Measurements from ENCODE around the gene RHOU. TPM values are rescaled to one million over a fixed set of nuclear protein-coding genes. Genes with fewer than 3 reads are reported as not detected.

RHOU gene
- total and polyA plus RNA-seq, 2 of the 13 experiments (the other 11 are each of a cell fraction or from before 2014, with no cell fraction given): 11.9 to 18.5 TPM

DNA sequence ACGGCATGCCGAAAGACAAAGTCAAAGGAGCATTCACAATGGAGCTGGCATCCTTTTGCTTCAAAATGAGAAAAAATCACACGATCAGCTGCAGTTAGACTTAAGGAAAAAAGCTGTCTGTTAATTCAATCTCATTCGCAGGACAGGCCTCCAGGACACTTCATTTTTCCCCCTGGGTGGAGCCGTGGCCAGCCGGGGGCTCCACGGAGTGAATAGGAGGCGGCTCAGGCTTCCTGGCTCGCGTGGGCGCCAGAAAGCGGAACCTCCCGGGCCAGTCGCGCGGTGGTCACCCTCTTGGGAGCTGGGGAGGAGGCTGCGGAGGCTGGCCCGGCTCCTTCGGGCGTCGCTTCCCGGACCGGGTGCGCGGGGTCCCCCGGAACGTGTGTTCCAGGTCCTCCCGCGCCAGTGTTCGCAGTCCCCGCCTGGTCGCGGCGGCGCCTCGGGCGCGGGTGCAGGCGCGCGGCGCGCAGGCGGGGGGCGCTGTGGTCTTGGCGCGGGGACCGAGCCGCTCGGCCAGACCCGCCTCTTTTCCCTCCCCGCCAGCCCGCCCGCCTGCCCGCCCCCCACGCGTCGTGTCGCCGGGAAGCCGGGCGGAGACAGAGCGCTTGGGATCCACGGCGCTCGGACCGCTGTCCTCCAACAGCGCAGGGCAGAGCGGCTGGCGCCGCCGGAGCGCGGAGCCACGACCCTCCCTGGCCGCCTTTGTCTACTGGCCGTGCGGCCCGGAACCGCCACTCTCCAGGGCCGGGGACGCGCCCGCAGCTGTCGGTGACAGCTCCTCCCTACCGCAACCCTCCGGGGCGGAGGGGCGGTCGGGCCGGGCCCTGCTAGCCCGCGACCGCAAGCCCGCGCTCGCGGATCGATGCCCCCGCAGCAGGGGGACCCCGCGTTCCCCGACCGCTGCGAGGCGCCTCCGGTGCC is at the start of gene RHOU (continued):
- TF ChIP-seq, protein P1, sequence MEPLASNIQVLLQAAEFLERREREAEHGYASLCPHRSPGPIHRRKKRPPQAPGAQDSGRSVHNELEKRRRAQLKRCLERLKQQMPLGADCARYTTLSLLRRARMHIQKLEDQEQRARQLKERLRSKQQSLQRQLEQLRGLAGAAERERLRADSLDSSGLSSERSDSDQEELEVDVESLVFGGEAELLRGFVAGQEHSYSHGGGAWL (CRISPR knock-in tag; IDR thresholded peaks at IDR 0.05): peak; percentile 55; the same call in 1 of the 2 replicates
- no peak for TF ChIP-seq ZFAT (CRISPR knock-in tag; conservative IDR thresholded peaks at IDR 0.05)
- peak; percentile 24; the same call in 1 of the 2 replicates for TF ChIP-seq MEF2D (CRISPR knock-in tag; IDR thresholded peaks at IDR 0.05)
- peak; percentile 80; the same call in 1 of the 2 replicates for TF ChIP-seq BRD4 (CRISPR knock-in tag; IDR thresholded peaks at IDR 0.05)
- TF ChIP-seq KAT8 (CRISPR knock-in tag; IDR thresholded peaks at IDR 0.05): no peak; the same call in 1 of the 2 replicates
- no peak for TF ChIP-seq SP1 (IDR thresholded peaks at IDR 0.05)
- peak; percentile 36; the same call in 1 of the 2 replicates for TF ChIP-seq SP1 (CRISPR knock-in tag; IDR thresholded peaks at IDR 0.05)
- no peak for TF ChIP-seq AGO1 (IDR thresholded peaks at IDR 0.05; ENCODE audit: low read depth, low read length, poor library complexity, severe bottlenecking)
- no peak; the same call in 1 of the 2 replicates for TF ChIP-seq ZSCAN29 (CRISPR knock-in tag; conservative IDR thresholded peaks at IDR 0.05)
- peak; percentile 80 for TF ChIP-seq HOXA3 (CRISPR knock-in tag; IDR thresholded peaks at IDR 0.05)
- no peak for TF ChIP-seq ZEB1 (IDR thresholded peaks at IDR 0.05; ENCODE audit: insufficient replicate concordance, low read depth)
- no peak for TF ChIP-seq PLRG1 (conservative IDR thresholded peaks at IDR 0.05)
- TF ChIP-seq GATAD1 (CRISPR knock-in tag; IDR thresholded peaks at IDR 0.05): 0 out of 2 replicates have a peak, but pooled peaks have one; percentile 42
- TF ChIP-seq, protein P2, sequence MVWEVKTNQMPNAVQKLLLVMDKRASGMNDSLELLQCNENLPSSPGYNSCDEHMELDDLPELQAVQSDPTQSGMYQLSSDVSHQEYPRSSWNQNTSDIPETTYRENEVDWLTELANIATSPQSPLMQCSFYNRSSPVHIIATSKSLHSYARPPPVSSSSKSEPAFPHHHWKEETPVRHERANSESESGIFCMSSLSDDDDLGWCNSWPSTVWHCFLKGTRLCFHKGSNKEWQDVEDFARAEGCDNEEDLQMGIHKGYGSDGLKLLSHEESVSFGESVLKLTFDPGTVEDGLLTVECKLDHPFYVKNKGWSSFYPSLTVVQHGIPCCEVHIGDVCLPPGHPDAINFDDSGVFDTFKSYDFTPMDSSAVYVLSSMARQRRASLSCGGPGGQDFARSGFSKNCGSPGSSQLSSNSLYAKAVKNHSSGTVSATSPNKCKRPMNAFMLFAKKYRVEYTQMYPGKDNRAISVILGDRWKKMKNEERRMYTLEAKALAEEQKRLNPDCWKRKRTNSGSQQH (CRISPR knock-in tag; IDR thresholded peaks at IDR 0.05; ENCODE audit: low read depth): no peak
- no peak; the same call in 1 of the 2 replicates for TF ChIP-seq ZNF430 (CRISPR knock-in tag; IDR thresholded peaks at IDR 0.05)
- no peak for TF ChIP-seq PCBP1 (IDR thresholded peaks at IDR 0.05; ENCODE audit: borderline replicate concordance, low read depth, low read length)
- no peak for TF ChIP-seq ARNT (IDR thresholded peaks at IDR 0.05)
- no peak for TF ChIP-seq DR1 (CRISPR knock-in tag; IDR thresholded peaks at IDR 0.05)
- peak; percentile 80 for TF ChIP-seq HDAC1 (CRISPR knock-in tag; IDR thresholded peaks at IDR 0.05)
- TF ChIP-seq ZNF720 (CRISPR knock-in tag; IDR thresholded peaks at IDR 0.05): no peak
- TF ChIP-seq RBM22 (optimal IDR thresholded peaks at IDR 0.05; ENCODE audit: low read length): no peak
- TF ChIP-seq FLYWCH1 (CRISPR knock-in tag; IDR thresholded peaks at IDR 0.05): no peak
- no peak for TF ChIP-seq ZNF143 (CRISPR knock-in tag; IDR thresholded peaks at IDR 0.05)
- TF ChIP-seq GTF3A (CRISPR knock-in tag; conservative IDR thresholded peaks at IDR 0.05): no peak
- TF ChIP-seq, protein P3, sequence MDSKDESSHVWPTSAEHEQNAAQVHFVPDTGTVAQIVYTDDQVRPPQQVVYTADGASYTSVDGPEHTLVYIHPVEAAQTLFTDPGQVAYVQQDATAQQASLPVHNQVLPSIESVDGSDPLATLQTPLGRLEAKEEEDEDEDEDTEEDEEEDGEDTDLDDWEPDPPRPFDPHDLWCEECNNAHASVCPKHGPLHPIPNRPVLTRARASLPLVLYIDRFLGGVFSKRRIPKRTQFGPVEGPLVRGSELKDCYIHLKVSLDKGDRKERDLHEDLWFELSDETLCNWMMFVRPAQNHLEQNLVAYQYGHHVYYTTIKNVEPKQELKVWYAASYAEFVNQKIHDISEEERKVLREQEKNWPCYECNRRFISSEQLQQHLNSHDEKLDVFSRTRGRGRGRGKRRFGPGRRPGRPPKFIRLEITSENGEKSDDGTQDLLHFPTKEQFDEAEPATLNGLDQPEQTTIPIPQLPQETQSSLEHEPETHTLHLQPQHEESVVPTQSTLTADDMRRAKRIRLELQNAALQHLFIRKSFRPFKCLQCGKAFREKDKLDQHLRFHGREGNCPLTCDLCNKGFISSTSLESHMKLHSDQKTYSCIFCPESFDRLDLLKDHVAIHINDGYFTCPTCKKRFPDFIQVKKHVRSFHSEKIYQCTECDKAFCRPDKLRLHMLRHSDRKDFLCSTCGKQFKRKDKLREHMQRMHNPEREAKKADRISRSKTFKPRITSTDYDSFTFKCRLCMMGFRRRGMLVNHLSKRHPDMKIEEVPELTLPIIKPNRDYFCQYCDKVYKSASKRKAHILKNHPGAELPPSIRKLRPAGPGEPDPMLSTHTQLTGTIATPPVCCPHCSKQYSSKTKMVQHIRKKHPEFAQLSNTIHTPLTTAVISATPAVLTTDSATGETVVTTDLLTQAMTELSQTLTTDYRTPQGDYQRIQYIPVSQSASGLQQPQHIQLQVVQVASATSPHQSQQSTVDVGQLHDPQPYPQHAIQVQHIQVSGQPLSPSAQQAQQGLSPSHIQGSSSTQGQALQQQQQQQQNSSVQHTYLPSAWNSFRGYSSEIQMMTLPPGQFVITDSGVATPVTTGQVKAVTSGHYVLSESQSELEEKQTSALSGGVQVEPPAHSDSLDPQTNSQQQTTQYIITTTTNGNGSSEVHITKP (CRISPR knock-in tag; IDR thresholded peaks at IDR 0.05; ENCODE audit: low read depth): no peak

Measured in HepG2 (cell line).